Cardiac fibroblast (primary cell): ENCODE data around the gene TTF1.

Experiments
- DNase-seq, 2 donors: peaks; one replicate each; pipeline versions ENCODE4 v3.0.0 to v3.0.0-alpha.2; 2010; ENCODE audit warnings: low read depth in 2 of 2
- H3K4me3 ChIP-seq, 2 donors: replicated peaks in 1 of 2; 1 replicate in 1 of 2; 2 replicates in 1 of 2; pipeline ENCODE4 v1.5.1; 2011; ENCODE audit warnings: low read depth in 2 of 2, low read length in 2 of 2, mild to moderate bottlenecking in 2 of 2, moderate library complexity in 1 of 2
- TF ChIP-seq, protein P1 (sequence below): IDR thresholded peaks from one replicate; pipeline ENCODE4 v1.5.1; 2011; ENCODE audit warnings: low read depth, mild to moderate bottlenecking, low read length, inconsistent platforms

Gene TTF1

DNA sequence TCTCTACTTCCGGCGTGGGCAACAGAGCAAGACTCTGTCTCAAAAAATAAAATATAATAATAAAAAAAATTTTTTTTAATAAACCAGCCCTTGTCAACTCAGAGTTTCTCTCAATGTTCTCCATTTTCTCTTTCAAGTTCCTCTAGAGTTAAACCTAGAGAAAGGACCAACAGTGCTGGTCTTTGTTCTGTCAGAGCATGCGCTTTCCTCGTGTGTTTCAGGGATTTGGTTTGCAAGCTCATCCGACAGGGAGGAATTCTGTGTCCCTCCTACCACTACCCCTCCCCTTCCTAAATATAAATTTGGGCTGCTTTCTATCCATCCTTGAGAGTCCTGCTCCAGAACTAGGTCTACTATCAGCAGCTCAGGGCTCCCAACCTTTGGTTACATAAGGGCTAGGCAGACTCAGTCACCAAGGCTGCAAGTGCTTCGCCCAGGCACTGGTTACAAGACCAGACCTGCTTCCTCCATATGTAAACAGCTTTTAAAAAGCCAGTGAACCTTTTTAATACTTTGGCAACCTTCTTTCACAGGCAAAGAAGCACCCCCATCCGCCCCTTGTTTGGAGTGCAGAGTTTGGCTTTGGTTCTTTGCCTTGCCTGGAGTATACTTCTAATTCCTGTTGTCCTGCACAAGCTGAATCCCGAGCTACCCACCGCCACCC, 65.3 kb downstream of the TTF1 start:
- TF ChIP-seq, protein P1, sequence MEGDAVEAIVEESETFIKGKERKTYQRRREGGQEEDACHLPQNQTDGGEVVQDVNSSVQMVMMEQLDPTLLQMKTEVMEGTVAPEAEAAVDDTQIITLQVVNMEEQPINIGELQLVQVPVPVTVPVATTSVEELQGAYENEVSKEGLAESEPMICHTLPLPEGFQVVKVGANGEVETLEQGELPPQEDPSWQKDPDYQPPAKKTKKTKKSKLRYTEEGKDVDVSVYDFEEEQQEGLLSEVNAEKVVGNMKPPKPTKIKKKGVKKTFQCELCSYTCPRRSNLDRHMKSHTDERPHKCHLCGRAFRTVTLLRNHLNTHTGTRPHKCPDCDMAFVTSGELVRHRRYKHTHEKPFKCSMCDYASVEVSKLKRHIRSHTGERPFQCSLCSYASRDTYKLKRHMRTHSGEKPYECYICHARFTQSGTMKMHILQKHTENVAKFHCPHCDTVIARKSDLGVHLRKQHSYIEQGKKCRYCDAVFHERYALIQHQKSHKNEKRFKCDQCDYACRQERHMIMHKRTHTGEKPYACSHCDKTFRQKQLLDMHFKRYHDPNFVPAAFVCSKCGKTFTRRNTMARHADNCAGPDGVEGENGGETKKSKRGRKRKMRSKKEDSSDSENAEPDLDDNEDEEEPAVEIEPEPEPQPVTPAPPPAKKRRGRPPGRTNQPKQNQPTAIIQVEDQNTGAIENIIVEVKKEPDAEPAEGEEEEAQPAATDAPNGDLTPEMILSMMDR = no peak
- no peak overlapping the region for H3K4me3 ChIP-seq
- no peak for DNase-seq

DNA sequence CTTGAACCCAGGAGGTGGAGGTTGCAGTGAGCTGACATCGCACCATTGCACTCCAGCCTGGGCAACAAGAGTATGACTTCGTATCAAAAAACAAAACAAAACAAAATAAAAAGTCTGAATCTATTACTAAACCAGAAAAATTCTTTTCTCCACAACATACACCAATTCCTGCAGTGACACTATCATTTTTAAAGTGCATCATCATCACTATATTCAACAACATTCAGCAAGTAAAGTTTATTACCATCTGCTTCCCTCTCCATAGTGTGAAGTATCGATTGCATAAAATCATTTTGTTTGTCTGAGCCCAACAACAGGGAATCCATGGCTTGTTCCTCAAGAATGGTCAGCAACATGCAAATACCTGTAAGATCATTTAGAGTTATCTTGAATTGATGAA, 72.3 kb downstream of the TTF1 start:
- no peak for DNase-seq
- H3K4me3 ChIP-seq = no peak overlapping the region
- TF ChIP-seq, protein P1 = no peak

DNA sequence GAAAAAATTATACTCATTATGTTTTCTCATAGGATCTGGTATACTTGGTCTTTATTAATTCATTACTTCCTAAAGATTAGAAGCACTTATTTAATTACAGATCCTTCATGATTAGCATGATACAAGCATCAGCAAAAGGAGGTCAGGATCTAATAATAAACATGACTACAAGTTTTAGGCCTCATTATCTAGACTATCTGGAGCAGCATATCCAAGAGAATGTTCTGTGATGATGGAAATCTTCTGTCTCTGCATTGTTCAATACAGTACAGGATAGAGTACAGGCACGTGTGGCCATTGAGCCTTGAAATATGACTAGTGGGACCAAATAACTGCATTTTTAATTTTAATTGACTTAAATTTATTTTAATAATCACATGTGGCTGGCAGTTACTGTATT, 73.1 kb downstream of the TTF1 start:
- no peak overlapping the region for H3K4me3 ChIP-seq
- no peak for DNase-seq
- TF ChIP-seq, protein P1 = no peak

DNA sequence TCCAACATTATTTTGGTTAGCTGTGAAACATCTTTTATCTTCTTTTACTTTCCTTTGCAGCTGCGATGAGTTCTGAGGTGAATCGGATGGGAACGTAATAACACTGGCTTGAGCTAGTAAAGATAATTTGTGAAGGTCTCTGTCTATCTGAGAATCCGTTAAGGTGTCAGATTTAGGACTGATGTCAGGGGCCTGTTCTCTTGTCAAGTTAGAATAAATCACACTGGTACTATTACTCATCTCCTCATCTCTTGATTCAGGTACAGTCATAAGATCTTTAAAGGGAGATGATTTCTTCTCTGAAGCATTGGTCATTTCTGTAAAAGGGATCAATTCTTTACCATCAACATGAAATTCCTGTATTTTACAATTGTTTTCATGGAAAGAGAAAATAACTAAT, 78.1 kb downstream of the TTF1 start:
- no peak for DNase-seq
- TF ChIP-seq, protein P1 = no peak
- H3K4me3 ChIP-seq = no peak overlapping the region

DNA sequence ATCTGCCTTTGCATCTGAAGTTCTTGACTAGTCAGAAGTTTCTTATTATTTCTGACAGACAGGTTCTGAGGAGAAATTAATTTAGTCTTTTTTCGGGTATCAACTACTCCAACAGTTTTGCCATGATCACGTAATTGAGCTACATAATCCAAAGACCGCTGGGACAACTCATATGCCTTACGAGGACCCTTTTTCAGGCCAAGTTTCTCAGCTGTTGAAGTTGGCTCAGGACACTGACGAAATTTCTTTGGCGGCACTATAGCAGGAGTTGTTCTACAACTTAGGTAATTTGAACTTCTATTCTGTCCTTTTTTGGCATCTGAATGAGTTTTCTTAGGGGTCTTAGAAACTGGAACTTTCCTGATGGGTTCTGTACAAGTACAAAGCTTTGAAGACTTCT, 79.1 kb downstream of the TTF1 start:
- TF ChIP-seq, protein P1 = no peak
- DNase-seq = no peak
- no peak overlapping the region for H3K4me3 ChIP-seq
